Glutamatergic neuron (in vitro differentiated cells): ENCODE measurements around the gene CHD3. TPM values are rescaled to one million over a fixed set of nuclear protein-coding genes. Genes with fewer than 3 reads are reported as not detected.
"Not testable (repeated sequence)": the region's sequence is repeated elsewhere in the genome, so short reads cannot be mapped to it uniquely, and the experiment has no call there.

Source experiments
- DNase-seq: peaks from one replicate; pipeline ENCODE4 v3.0.0; 2022
- H3K27ac Mint-ChIP-seq: one replicate; pipeline ENCODE4 v1.8.0; 2020; ENCODE audit warnings: mild to moderate bottlenecking, mixed read lengths, inconsistent platforms; ENCODE audit not compliant: unreplicated experiment
- H3K27me3 Mint-ChIP-seq: one replicate; pipeline ENCODE4 v1.8.0; 2020; ENCODE audit warnings: mild to moderate bottlenecking, moderate library complexity, mixed read lengths, inconsistent platforms; ENCODE audit not compliant: unreplicated experiment
- H3K36me3 Mint-ChIP-seq: one replicate; pipeline ENCODE4 v1.8.0; 2020; ENCODE audit warnings: mild to moderate bottlenecking, mixed read lengths, inconsistent platforms; ENCODE audit not compliant: unreplicated experiment
- H3K4me1 Mint-ChIP-seq: one replicate; pipeline ENCODE4 v1.8.0; 2020; ENCODE audit warnings: mild to moderate bottlenecking, low read depth, mixed read lengths, inconsistent platforms; ENCODE audit not compliant: unreplicated experiment
- H3K4me3 Mint-ChIP-seq: one replicate; pipeline ENCODE4 v1.8.0; 2020; ENCODE audit warnings: mild to moderate bottlenecking, mixed read lengths, inconsistent platforms; ENCODE audit not compliant: unreplicated experiment
- H3K9me3 Mint-ChIP-seq: one replicate; pipeline ENCODE4 v1.8.0; 2020; ENCODE audit warnings: mild to moderate bottlenecking, moderate library complexity, mixed read lengths, inconsistent platforms; ENCODE audit not compliant: unreplicated experiment
- CTCF ChIP-seq: fragments of 200-600 bp; sonication (generic); IDR thresholded peaks from one replicate; pipeline ENCODE4 v1.5.0; 2021; ENCODE audit not compliant: partially characterized antibody, unreplicated experiment
- total RNA-seq: library from RNA; stranded (reverse); fragmentation: NEBNext Ultra II Directional; extraction: Animal tissue kit (Norgen Biotek cat#: 25700); gene quantifications from one replicate; pipeline ENCODE4 v1.2.1, GENCODE V29; 2021; ENCODE audit not compliant: unreplicated experiment

CHD3 gene
- total RNA-seq, 1 donor from 2014 or later = 129 TPM

GRCh38 chr17:7858522-7858810 is 30.1 kb upstream of the CHD3 start:
- Mint-ChIP-seq H3K4me1 (peaks cover 16% of the 10 kb centered on the region), H3K27me3 (peaks cover 14% of the 10 kb centered on the region), H3K27ac (no peak overlapping the region), H3K36me3 (no peaks in the 10 kb centered on the region), H3K4me3 (no peak overlapping the region), H3K9me3 (peaks cover 9% of the 10 kb centered on the region)
- TF ChIP-seq CTCF = peak; percentile 74
- peak; percentile 76 for DNase-seq

- Mint-ChIP-seq H3K27ac (peak overlapping the region; percentile 44), H3K4me3 (no peak overlapping the region), H3K4me1 (peaks cover 14% of the 10 kb centered on the region), H3K9me3 (peaks cover 8% of the 10 kb centered on the region), H3K27me3 (peaks cover 13% of the 10 kb centered on the region), H3K36me3 (no peaks in the 10 kb centered on the region)
- DNase-seq = no peak
- no peak for TF ChIP-seq CTCF
Measured at GRCh38 chr17:7859028-7859427, 29.6 kb upstream of the CHD3 start.

GRCh38 chr17:7862692-7863437 is 25.7 kb upstream of the CHD3 start:
- Mint-ChIP-seq H3K4me3 (no peak overlapping the region), H3K4me1 (peaks cover 7% of the 10 kb centered on the region), H3K27me3 (peaks cover 7% of the 10 kb centered on the region), H3K9me3 (peaks cover 1% of the 10 kb centered on the region), H3K36me3 (peaks cover 5% of the 10 kb centered on the region), H3K27ac (peak overlapping the region; percentile 11)
- peak; percentile 77 for TF ChIP-seq CTCF
- no peak for DNase-seq

GRCh38 chr17:7864384-7864783 is 24.2 kb upstream of the CHD3 start:
- not testable (repeated sequence) for H3K4me3 Mint-ChIP-seq, DNase-seq, H3K27me3 Mint-ChIP-seq, H3K9me3 Mint-ChIP-seq, H3K27ac Mint-ChIP-seq, H3K36me3 Mint-ChIP-seq, H3K4me1 Mint-ChIP-seq

GRCh38 chr17:7864995-7865650 is 23.5 kb upstream of the CHD3 start:
- H3K4me1 Mint-ChIP-seq = peaks cover 3% of the 10 kb centered on the region
- H3K9me3 Mint-ChIP-seq = peaks cover 1% of the 10 kb centered on the region
- peaks cover 7% of the 10 kb centered on the region for H3K27me3 Mint-ChIP-seq
- H3K36me3 Mint-ChIP-seq = peaks cover 8% of the 10 kb centered on the region
- H3K27ac Mint-ChIP-seq = no peak overlapping the region
- no peak for DNase-seq
- TF ChIP-seq CTCF = no peak
- peak overlapping the region; percentile 30 for H3K4me3 Mint-ChIP-seq
